IMR-90 (cell line): ENCODE measurements around the gene DSN1. TPM values are rescaled to one million over a fixed set of nuclear protein-coding genes. Genes with fewer than 3 reads are reported as not detected.

Experiments
- ATAC-seq: fragments of 200-7000 bp; cut with Tn5 transposase; 2 replicates; pipeline ENCODE4 v1.9.1; 2020; ENCODE audit warnings: low read depth, mild to moderate bottlenecking, moderate library complexity
- BruUV-seq: library from RNA; stranded (reverse); fragments of 400-500 nt; replicated peaks from 2 replicates; lab custom pipeline; 2021; lab: Mats Ljungman, UMichigan
- CTCF ChIA-PET: fragments of 300-600 bp; formaldehyde crosslinking; extraction: SDS; loops from one replicate; lab custom pipeline; 2021; ENCODE audit warnings: antibody characterized with exemption; lab: Yijun Ruan, JAX
- POLR2A ChIA-PET: fragments of 300-600 bp; sonication (Branson Sonifier 250); formaldehyde crosslinking; loops from one replicate; lab custom pipeline; 2022; ENCODE audit warnings: antibody characterized with exemption; ENCODE audit not compliant: unreplicated experiment; lab: Charles Lee
- DNase-seq: peaks from one replicate; pipeline ENCODE4 v3.0.0; 2013
- H2AFZ ChIP-seq: replicated peaks from 2 replicates; pipeline ENCODE3; 2013; ENCODE audit warnings: low read length, mild to moderate bottlenecking; ENCODE audit not compliant: poor library complexity
- H2AK5ac ChIP-seq: 2 replicates; pipeline ENCODE4 v1.6.1; 2013; ENCODE audit warnings: low read depth, low read length, inconsistent platforms
- H2AK9ac ChIP-seq: replicated peaks from 2 replicates; pipeline ENCODE3; 2013; ENCODE audit warnings: mild to moderate bottlenecking, low read depth, low read length, moderate library complexity; ENCODE audit not compliant: poor library complexity
- H2BK120ac ChIP-seq: 2 replicates; pipeline ENCODE4 v1.6.1; 2013; ENCODE audit warnings: low read depth, low read length, inconsistent platforms
- H2BK15ac ChIP-seq: 3 replicates; pipeline ENCODE4 v1.6.1; 2013; ENCODE audit warnings: low read depth, low read length, inconsistent platforms
- H2BK20ac ChIP-seq: 2 replicates; pipeline ENCODE4 v1.6.1; 2013; ENCODE audit warnings: low read depth, mild to moderate bottlenecking, inconsistent platforms, low read length, moderate library complexity
- H2BK5ac ChIP-seq: 2 replicates; pipeline ENCODE4 v1.6.1; 2013; ENCODE audit warnings: mild to moderate bottlenecking, low read depth, low read length, inconsistent platforms; ENCODE audit not compliant: poor library complexity, severe bottlenecking
- H3K14ac ChIP-seq: replicated peaks from 2 replicates; pipeline ENCODE4 v1.6.1; 2013; ENCODE audit warnings: low read depth, low read length, inconsistent platforms
- H3K18ac ChIP-seq: 2 replicates; pipeline ENCODE4 v1.6.1; 2013; ENCODE audit warnings: low read depth, low read length, control low read depth
- H3K23ac ChIP-seq: 2 replicates; pipeline ENCODE4 v1.6.1; 2013; ENCODE audit warnings: low read depth, low read length, inconsistent platforms
- H3K27ac ChIP-seq: 2 replicates; pipeline ENCODE4 v1.5.1; 2013; ENCODE audit warnings: mild to moderate bottlenecking, control low read depth, low read length; ENCODE audit not compliant: insufficient read depth
- H3K27me3 ChIP-seq: 2 replicates; pipeline ENCODE4 v1.6.1; 2013; ENCODE audit warnings: low read length; ENCODE audit not compliant: control insufficient read depth, insufficient read depth
- H3K36me3 ChIP-seq: 2 replicates; pipeline ENCODE4 v1.6.1; 2013; ENCODE audit warnings: low read length, mixed read lengths; ENCODE audit not compliant: control insufficient read depth, insufficient read depth
- H3K4ac ChIP-seq: 2 replicates; pipeline ENCODE4 v1.6.1; 2013; ENCODE audit warnings: low read depth, low read length, inconsistent platforms
- H3K4me1 ChIP-seq: 2 replicates; pipeline ENCODE4 v1.6.1; 2013; ENCODE audit warnings: low read length, mixed read lengths; ENCODE audit not compliant: control insufficient read depth, insufficient read depth
- H3K4me2 ChIP-seq: 2 replicates; pipeline ENCODE4 v1.6.1; 2013; ENCODE audit warnings: low read depth, mild to moderate bottlenecking, control low read depth, low read length, moderate library complexity
- H3K4me3 ChIP-seq: 2 replicates; pipeline ENCODE4 v1.5.1; 2013; ENCODE audit warnings: low read depth, mild to moderate bottlenecking, control low read depth, low read length, moderate library complexity; ENCODE audit not compliant: insufficient read depth
- H3K56ac ChIP-seq: 2 replicates; pipeline ENCODE4 v1.6.1; 2013; ENCODE audit warnings: low read length, inconsistent platforms; ENCODE audit not compliant: insufficient read depth; ENCODE audit errors: extremely low read depth
- H3K79me1 ChIP-seq, 2 experiments: 2 replicates each; pipeline ENCODE4 v1.6.1; 2013; ENCODE audit warnings: low read length in 2 of 2, inconsistent platforms in 1 of 2, low read depth in 1 of 2
- H3K9ac ChIP-seq: 2 replicates; pipeline ENCODE4 v1.6.1; 2013; ENCODE audit warnings: low read depth, low read length, control low read depth
- H3K9me1 ChIP-seq: 2 replicates; pipeline ENCODE4 v1.6.1; 2013; ENCODE audit warnings: low read length, inconsistent platforms; ENCODE audit not compliant: insufficient read depth
- H3K9me3 ChIP-seq: 2 replicates; pipeline ENCODE4 v1.6.1; 2013; ENCODE audit warnings: low read length; ENCODE audit not compliant: control insufficient read depth, insufficient read depth
- H4K20me1 ChIP-seq: 2 replicates; pipeline ENCODE4 v1.6.1; 2013; ENCODE audit warnings: low read length, inconsistent platforms; ENCODE audit not compliant: insufficient read depth
- H4K5ac ChIP-seq: 2 replicates; pipeline ENCODE4 v1.6.1; 2013; ENCODE audit warnings: mild to moderate bottlenecking, low read depth, low read length, control low read depth
- H4K8ac ChIP-seq, 2 experiments: 2 replicates each; pipeline ENCODE4 v1.6.1; 2013; ENCODE audit warnings: low read depth in 2 of 2, low read length in 2 of 2, control low read depth in 1 of 2, inconsistent platforms in 1 of 2
- H4K91ac ChIP-seq: 2 replicates; pipeline ENCODE4 v1.6.1; 2013; ENCODE audit warnings: low read depth, low read length, inconsistent platforms; ENCODE audit not compliant: insufficient read depth
- CEBPB ChIP-seq: IDR thresholded peaks from 2 replicates; pipeline ENCODE4 v1.6.1; 2012; ENCODE audit warnings: low read depth, low read length, improper control_type of control experiment
- CHD1 ChIP-seq: IDR thresholded peaks from 2 replicates; pipeline ENCODE4 v1.6.1; 2012; ENCODE audit warnings: low read depth, low read length, improper control_type of control experiment
- FOS ChIP-seq: fragments of 150-350 bp; IDR thresholded peaks from 2 replicates; pipeline ENCODE4 v1.6.1; 2016; ENCODE audit warnings: low read depth, low read length
- MAFK ChIP-seq: IDR thresholded peaks from 2 replicates; pipeline ENCODE4 v1.6.1; 2012; ENCODE audit warnings: low read depth, low read length, improper control_type of control experiment
- MAZ ChIP-seq: IDR thresholded peaks from 2 replicates; pipeline ENCODE4 v1.6.1; 2012; ENCODE audit warnings: low read depth, mild to moderate bottlenecking, low read length, improper control_type of control experiment, moderate library complexity, borderline replicate concordance
- MXI1 ChIP-seq: IDR thresholded peaks from 2 replicates; pipeline ENCODE4 v1.6.1; 2012; ENCODE audit warnings: low read depth, mild to moderate bottlenecking, low read length, moderate library complexity, borderline replicate concordance
- POLR2A ChIP-seq: IDR thresholded peaks from 2 replicates; pipeline ENCODE4 v1.6.1; 2012; ENCODE audit warnings: mild to moderate bottlenecking, low read depth, low read length
- RAD21 ChIP-seq: IDR thresholded peaks from 2 replicates; pipeline ENCODE4 v1.6.1; 2012; ENCODE audit warnings: low read length, improper control_type of control experiment
- RFX5 ChIP-seq: IDR thresholded peaks from 2 replicates; pipeline ENCODE4 v1.8.0; 2012; ENCODE audit warnings: low read depth, mild to moderate bottlenecking, low read length, moderate library complexity
- SMC3 ChIP-seq: fragments of 150-350 bp; IDR thresholded peaks from 2 replicates; pipeline ENCODE4 v1.6.1; 2016; ENCODE audit warnings: low read depth, mild to moderate bottlenecking, antibody characterized with exemption, low read length, moderate library complexity
- WGBS, 2 experiments: methylation state at CpG; one replicate each; pipeline versions ENCODE4 v1.1.5 to v1.1.7; 2013; ENCODE audit warnings: missing lambda C conversion rate in 2 of 2; ENCODE audit not compliant: insufficient read length in 1 of 2; ENCODE audit errors: extremely low coverage in 2 of 2; 5-methylcytosine and 5-hydroxymethylcytosine counted together
- dilution Hi-C: fragments of 300-500 bp; cut with HindIII; formaldehyde crosslinking; loops from one replicate; pipeline ENCODE4 v1.14.3; 2018; ENCODE audit warnings: low sequenced_read_pairs; ENCODE audit not compliant: unreplicated experiment
- in situ Hi-C: fragments of 300-500 bp; cut with MboI; formaldehyde crosslinking; loops from 3 replicates; pipeline ENCODE4 v1.14.3; 2019; ENCODE audit warnings: low sequenced_read_pairs, inconsistent platforms, mixed read lengths
- intact Hi-C: fragments of 100-400 bp; cut with micrococcal nuclease; formaldehyde crosslinking; loops from 2 replicates; pipeline ENCODE4 v1.10.0; 2022
- polyA plus RNA-seq, 3 experiments: library from polyadenylated mRNA; depleted of rRNA; stranded (reverse); fragments of >200 nt; gene quantifications; 2 replicates each; pipeline ENCODE4 v1.2.3, GENCODE V29; 2012; ENCODE audit warnings: low replicate concordance in 1 of 3
- total RNA-seq: library from RNA; depleted of rRNA; stranded (reverse); fragments of >200 nt; gene quantifications from 2 replicates; pipeline ENCODE4 v1.2.3, GENCODE V29; 2012
- TF ChIP-seq, protein P1 (sequence below): conservative IDR thresholded peaks from 2 replicates; pipeline ENCODE4 v1.5.1; 2012; ENCODE audit warnings: mild to moderate bottlenecking, low read depth, low read length, improper control_type of control experiment
- TF ChIP-seq, protein P2 (sequence below): fragments of 150-350 bp; IDR thresholded peaks from 2 replicates; pipeline ENCODE4 v1.6.1; 2017; ENCODE audit warnings: mild to moderate bottlenecking, antibody characterized with exemption, low read length, low read depth
- TF ChIP-seq, protein P3 (sequence below): fragments of 150-350 bp; IDR thresholded peaks from 2 replicates; pipeline ENCODE4 v1.6.1; 2016; ENCODE audit warnings: low read depth, mild to moderate bottlenecking, low read length, moderate library complexity, borderline replicate concordance

The DSN1 gene
- total and polyA plus RNA-seq, 2 of the 4 experiments (the other 2 are of a cell fraction): 10.5 to 16.3 TPM

DNA sequence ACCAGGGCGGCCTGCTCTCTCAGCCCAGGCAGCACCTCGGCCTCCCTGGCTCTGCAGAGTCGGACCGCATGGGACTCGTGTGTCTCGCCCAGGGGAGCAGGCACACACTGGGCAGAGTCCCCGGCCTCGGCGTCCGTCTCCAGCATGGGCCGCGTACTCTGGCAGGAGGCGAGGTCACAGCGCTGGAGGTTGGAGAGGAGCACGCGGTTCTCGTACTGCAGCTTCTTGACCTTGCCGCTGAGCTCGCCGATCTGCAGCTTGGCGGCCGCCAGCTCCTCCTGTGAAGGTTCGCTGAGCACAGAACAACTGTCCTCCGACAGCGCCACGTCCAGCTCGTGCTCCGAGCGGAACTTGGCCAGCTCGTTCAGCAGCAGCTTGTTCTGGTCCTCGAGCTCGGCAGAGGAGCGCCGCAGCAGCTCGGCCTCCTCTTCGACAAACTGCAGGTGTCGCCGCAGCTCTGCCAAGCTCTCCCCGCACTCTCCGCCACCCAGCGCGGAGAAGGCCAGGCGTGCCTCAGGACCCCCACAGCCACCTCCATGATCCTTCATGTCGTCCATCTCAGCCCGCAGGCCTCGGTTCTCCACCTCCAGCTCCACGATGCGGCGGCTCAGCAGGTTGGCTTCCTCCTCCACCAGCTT, 42.0 kb upstream of the DSN1 start:
- DNase-seq (no peak), ATAC-seq (no peak)
- Histone ChIP-seq H2BK20ac (no peak overlapping the region), H3K27me3 (no peaks in the 10 kb centered on the region), H3K18ac (no peak overlapping the region), H2AK9ac (no peak overlapping the region), H2AFZ (no peak overlapping the region), H3K23ac (no peak overlapping the region), H3K4me1 (peaks cover 2% of the 10 kb centered on the region; the same call in 1 of the 2 replicates), H3K4ac (no peak overlapping the region), H4K20me1 (no peaks in the 10 kb centered on the region; the same call in 1 of the 2 replicates), H4K5ac (no peak overlapping the region), H3K9ac (no peak overlapping the region), H3K79me1 (peaks cover 33 to 91% of the 10 kb centered on the region in 2 experiments), H3K9me3 (no peaks in the 10 kb centered on the region), H2BK15ac (no peak overlapping the region), H2BK5ac (no peak overlapping the region), H4K8ac (no peak overlapping the region), H2AK5ac (no peak overlapping the region), H3K4me2 (no peak overlapping the region), H4K91ac (no peak overlapping the region), H2BK120ac (no peak overlapping the region), H3K4me3 (no peak overlapping the region), H3K14ac (no peak overlapping the region), H3K9me1 (peaks cover 3% of the 10 kb centered on the region), H3K56ac (no peak overlapping the region), H3K36me3 (peaks cover 56% of the 10 kb centered on the region), H3K27ac (no peak overlapping the region)
- intact Hi-C loops: no loop called here
- POLR2A ChIA-PET: no interaction called here
- no TSS peak for BruUV-seq
- TF ChIP-seq, protein P1, sequence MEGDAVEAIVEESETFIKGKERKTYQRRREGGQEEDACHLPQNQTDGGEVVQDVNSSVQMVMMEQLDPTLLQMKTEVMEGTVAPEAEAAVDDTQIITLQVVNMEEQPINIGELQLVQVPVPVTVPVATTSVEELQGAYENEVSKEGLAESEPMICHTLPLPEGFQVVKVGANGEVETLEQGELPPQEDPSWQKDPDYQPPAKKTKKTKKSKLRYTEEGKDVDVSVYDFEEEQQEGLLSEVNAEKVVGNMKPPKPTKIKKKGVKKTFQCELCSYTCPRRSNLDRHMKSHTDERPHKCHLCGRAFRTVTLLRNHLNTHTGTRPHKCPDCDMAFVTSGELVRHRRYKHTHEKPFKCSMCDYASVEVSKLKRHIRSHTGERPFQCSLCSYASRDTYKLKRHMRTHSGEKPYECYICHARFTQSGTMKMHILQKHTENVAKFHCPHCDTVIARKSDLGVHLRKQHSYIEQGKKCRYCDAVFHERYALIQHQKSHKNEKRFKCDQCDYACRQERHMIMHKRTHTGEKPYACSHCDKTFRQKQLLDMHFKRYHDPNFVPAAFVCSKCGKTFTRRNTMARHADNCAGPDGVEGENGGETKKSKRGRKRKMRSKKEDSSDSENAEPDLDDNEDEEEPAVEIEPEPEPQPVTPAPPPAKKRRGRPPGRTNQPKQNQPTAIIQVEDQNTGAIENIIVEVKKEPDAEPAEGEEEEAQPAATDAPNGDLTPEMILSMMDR: no peak
- no peak for TF ChIP-seq MAFK
- TF ChIP-seq, protein P2, sequence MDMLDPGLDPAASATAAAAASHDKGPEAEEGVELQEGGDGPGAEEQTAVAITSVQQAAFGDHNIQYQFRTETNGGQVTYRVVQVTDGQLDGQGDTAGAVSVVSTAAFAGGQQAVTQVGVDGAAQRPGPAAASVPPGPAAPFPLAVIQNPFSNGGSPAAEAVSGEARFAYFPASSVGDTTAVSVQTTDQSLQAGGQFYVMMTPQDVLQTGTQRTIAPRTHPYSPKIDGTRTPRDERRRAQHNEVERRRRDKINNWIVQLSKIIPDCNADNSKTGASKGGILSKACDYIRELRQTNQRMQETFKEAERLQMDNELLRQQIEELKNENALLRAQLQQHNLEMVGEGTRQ: no peak
- no peak for TF ChIP-seq CHD1
- no peak for TF ChIP-seq MAZ
- TF ChIP-seq RAD21: no peak
- TF ChIP-seq MXI1: no peak
- no peak for TF ChIP-seq POLR2A
- TF ChIP-seq SMC3: no peak
- TF ChIP-seq FOS: no peak
- TF ChIP-seq, protein P3, sequence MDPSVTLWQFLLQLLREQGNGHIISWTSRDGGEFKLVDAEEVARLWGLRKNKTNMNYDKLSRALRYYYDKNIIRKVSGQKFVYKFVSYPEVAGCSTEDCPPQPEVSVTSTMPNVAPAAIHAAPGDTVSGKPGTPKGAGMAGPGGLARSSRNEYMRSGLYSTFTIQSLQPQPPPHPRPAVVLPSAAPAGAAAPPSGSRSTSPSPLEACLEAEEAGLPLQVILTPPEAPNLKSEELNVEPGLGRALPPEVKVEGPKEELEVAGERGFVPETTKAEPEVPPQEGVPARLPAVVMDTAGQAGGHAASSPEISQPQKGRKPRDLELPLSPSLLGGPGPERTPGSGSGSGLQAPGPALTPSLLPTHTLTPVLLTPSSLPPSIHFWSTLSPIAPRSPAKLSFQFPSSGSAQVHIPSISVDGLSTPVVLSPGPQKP: no peak
- no peak for TF ChIP-seq RFX5
- no peak for TF ChIP-seq CEBPB
- in situ Hi-C loops: loop anchor here (25.0 kb wide), 1 partner anchor 103 kb away; no protein-coding TSS in a partner anchor
- 96% methylated on average over 35 of the region's 49 CpGs; no CpG with 5 or more reads in 1 of the 2 experiments for WGBS, 2 experiments
- dilution Hi-C loops: no loop called here
- CTCF ChIA-PET: interaction anchor here (0.9 kb wide), 1 partner anchor 48 kb away, joined by 3 read pairs; a partner anchor contains a TSS
